C4-2B (cell line): ENCODE measurements around the gene EPB41L4B.

Experiments used
- CTCF ChIP-seq: fragments of 450-650 bp; conservative IDR thresholded peaks from 2 replicates; pipeline ENCODE4 v1.5.1; 2017; ENCODE audit warnings: mild to moderate bottlenecking
- ZFX ChIP-seq: fragments of 450-650 bp; IDR thresholded peaks from 2 replicates; pipeline ENCODE4 v1.6.1; 2017

DNA sequence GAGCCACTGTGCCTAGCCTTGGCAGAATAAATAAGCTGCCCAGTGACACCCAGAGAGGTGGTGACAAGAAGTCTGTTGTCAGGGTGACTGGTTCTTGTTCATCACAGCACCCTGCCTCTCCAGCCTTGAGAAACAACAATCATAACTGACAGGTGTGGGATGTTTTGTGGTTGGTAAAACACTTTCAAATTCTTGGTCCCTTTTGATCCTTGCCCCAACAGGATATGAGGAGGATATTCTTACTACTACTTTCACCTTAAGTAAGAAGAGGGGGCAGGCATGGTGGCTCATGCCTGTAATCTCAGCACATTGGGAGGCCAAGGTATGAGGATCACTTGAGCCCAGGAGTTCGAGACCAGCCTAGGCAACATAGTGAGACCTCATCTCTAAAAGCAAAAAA is 139.6 kb downstream of the EPB41L4B start:
- TF ChIP-seq CTCF (no peak), ZFX (no peak)
